ENCODE results near the gene CNGA1. TPM values are rescaled to one million over a fixed set of nuclear protein-coding genes. Genes with fewer than 3 reads are reported as not detected.

The CNGA1 gene
- total RNA-seq, 1 donor from 2014 or later: not detected

GRCh38 chr4:47914220-47914925, 102.1 kb downstream of the CNGA1 start, which contains the start of gene NFXL1:
TSS of gene NFXL1 (minus strand) at chr4:47914583. CDS start at chr4:47914203, 380 bp downstream.
- intact Hi-C loops (cut with micrococcal nuclease): loop anchor here (1.0 to 5.0 kb wide), 12 partner anchors 12 to 904 kb away; partner anchors contain the start of genes ATP10D, CNGA1, COMMD8 and CORIN

- intact Hi-C loops (cut with micrococcal nuclease): loop anchor here (1.0 to 5.0 kb wide), 12 partner anchors 12 to 903 kb away; partner anchors contain the start of genes ATP10D, CNGA1, COMMD8 and CORIN
Measured at GRCh38 chr4:47913861-47914219, 102.6 kb downstream of the CNGA1 start.

- intact Hi-C loops (cut with micrococcal nuclease): loop anchor here (5.0 kb wide), 1 partner anchor 869 kb away; the partner anchor contains the start of gene FRYL
Measured at GRCh38 chr4:47913330-47913729, 103.2 kb downstream of the CNGA1 start.

GRCh38 chr4:47907089-47907646, 109.3 kb downstream of the CNGA1 start:
- intact Hi-C loops (cut with micrococcal nuclease): no loop called here

- intact Hi-C loops (cut with micrococcal nuclease): no loop called here
Measured at GRCh38 chr4:47899639-47900038, 116.8 kb downstream of the CNGA1 start.

GRCh38 chr4:47891928-47892327, 124.6 kb downstream of the CNGA1 start:
- intact Hi-C loops (cut with micrococcal nuclease): no loop called here

Other genes with a start within 250 kb of the CNGA1 start
- gene CORIN, start 178.6 kb downstream of the CNGA1 start, total RNA-seq: 0.34 and 0.49 TPM in 2 replicates
- 13.0 and 14.2 TPM in 2 replicates for gene NFXL1, start 102.1 kb downstream of the CNGA1 start, total RNA-seq
- gene NIPAL1, start 91 bp upstream of the CNGA1 start, total RNA-seq: 0.85 and 1.1 TPM in 2 replicates
- gene TXK, start 117.6 kb upstream of the CNGA1 start, total RNA-seq: 39.5 and 40.8 TPM in 2 replicates